Liver (tissue), 3 donors: ENCODE data around the gene IFI27L1.

Experiments
- GABPA ChIP-seq, 2 donors: IDR thresholded peaks in 1 of 2; conservative IDR thresholded peaks in 1 of 2; 2 replicates each; pipeline ENCODE4 v1.6.1; 2016; ENCODE audit warnings: antibody characterized with exemption in 2 of 2, mild to moderate bottlenecking in 1 of 2, moderate library complexity in 1 of 2
- JUND ChIP-seq, 2 donors: IDR thresholded peaks; 2 replicates each; pipeline ENCODE4 v1.6.1; 2016; ENCODE audit warnings: antibody characterized with exemption in 2 of 2
- RAD21 ChIP-seq, 2 donors: IDR thresholded peaks; 2 replicates each; pipeline ENCODE4 v1.6.1; 2016; ENCODE audit warnings: antibody characterized with exemption in 2 of 2, mild to moderate bottlenecking in 2 of 2
- TF ChIP-seq, protein P1 (sequence below): fragments of 150-350 bp; IDR thresholded peaks from 2 replicates; pipeline ENCODE4 v1.5.1; 2017; ENCODE audit warnings: improper control_type of control experiment, low read depth, low read length; ENCODE audit not compliant: missing input control
- TF ChIP-seq, protein P2 (sequence below): IDR thresholded peaks from 2 replicates; pipeline ENCODE4 v1.6.1; 2016; ENCODE audit warnings: antibody characterized with exemption
- donor health status: healthy.
- donor health status: healthy.

DNA sequence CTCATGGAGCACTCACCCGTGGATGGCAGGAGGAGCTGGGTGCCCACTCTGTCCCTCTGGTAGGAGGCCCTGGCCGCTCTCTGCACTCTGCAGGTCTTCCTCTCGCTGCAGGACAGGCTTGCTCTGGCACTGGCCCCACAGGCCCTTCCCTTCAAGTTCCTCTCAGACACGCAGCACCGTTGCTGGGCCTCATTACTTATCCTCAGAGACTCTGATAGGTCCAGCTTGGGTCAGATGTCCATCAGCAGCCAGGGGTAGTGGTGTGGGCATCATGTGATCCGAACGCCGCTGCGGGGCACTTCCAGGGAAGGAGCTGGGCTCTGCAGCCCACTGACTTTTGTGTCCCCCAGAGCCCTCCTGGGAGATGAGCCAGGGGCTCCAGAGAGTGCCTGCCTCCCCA lies 43.2 kb upstream of the IFI27L1 start:
- TF ChIP-seq RAD21 (IDR thresholded peaks at IDR 0.05) (no peak), GABPA (IDR thresholded peaks at IDR 0.05 in 1 of 2, conservative IDR thresholded peaks at IDR 0.05 in 1 of 2) (no peak), JUND (IDR thresholded peaks at IDR 0.05) (no peak)
- TF ChIP-seq, protein P1, sequence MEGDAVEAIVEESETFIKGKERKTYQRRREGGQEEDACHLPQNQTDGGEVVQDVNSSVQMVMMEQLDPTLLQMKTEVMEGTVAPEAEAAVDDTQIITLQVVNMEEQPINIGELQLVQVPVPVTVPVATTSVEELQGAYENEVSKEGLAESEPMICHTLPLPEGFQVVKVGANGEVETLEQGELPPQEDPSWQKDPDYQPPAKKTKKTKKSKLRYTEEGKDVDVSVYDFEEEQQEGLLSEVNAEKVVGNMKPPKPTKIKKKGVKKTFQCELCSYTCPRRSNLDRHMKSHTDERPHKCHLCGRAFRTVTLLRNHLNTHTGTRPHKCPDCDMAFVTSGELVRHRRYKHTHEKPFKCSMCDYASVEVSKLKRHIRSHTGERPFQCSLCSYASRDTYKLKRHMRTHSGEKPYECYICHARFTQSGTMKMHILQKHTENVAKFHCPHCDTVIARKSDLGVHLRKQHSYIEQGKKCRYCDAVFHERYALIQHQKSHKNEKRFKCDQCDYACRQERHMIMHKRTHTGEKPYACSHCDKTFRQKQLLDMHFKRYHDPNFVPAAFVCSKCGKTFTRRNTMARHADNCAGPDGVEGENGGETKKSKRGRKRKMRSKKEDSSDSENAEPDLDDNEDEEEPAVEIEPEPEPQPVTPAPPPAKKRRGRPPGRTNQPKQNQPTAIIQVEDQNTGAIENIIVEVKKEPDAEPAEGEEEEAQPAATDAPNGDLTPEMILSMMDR: no peak
- TF ChIP-seq, protein P2, sequence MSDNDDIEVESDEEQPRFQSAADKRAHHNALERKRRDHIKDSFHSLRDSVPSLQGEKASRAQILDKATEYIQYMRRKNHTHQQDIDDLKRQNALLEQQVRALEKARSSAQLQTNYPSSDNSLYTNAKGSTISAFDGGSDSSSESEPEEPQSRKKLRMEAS: no peak
